ENCODE measurements around the gene TFCP2L1.

- TF ChIP-seq POLR2A (IDR thresholded peaks at IDR 0.05; ENCODE audit: low read depth) (no peak), EP300 (IDR thresholded peaks at IDR 0.05) (no peak)
Measured at GRCh38 chr2:121276341-121276740, 8.7 kb downstream of the TFCP2L1 start.

Measured in esophagus muscularis mucosa (tissue), 2 donors.